B cell (primary cell): ENCODE data around the gene ELMO3.

Experiments
- CTCF ChIP-seq: fragments of 200-600 bp; IDR thresholded peaks from one replicate; pipeline ENCODE4 v1.8.0; 2022; ENCODE audit warnings: antibody characterized with exemption, mild to moderate bottlenecking
- EZH2 ChIP-seq: IDR thresholded peaks from 2 replicates; pipeline ENCODE4 v1.6.1; 2012; ENCODE audit warnings: borderline replicate concordance, low read depth, mild to moderate bottlenecking, moderate library complexity, low read length; ENCODE audit not compliant: insufficient read depth, poor library complexity, severe bottlenecking

GRCh38 chr16:67155295-67156142 lies 43.4 kb upstream of the ELMO3 start:
- TF ChIP-seq CTCF = peak; percentile 95
- no peak for TF ChIP-seq EZH2
